NCI-H1105 treated with DMSO at 0.1 percent for 48 hours (cell line): ENCODE measurements around the gene OR7C1.
"Not testable (repeated sequence)": the region's sequence is repeated elsewhere in the genome, so short reads cannot be mapped to it uniquely, and the experiment has no call there.

Source experiments
- DNase-seq: peaks from one replicate; lab custom pipeline; 2025; lab: John Stamatoyannopoulos, UW

OR7C1 gene

DNA sequence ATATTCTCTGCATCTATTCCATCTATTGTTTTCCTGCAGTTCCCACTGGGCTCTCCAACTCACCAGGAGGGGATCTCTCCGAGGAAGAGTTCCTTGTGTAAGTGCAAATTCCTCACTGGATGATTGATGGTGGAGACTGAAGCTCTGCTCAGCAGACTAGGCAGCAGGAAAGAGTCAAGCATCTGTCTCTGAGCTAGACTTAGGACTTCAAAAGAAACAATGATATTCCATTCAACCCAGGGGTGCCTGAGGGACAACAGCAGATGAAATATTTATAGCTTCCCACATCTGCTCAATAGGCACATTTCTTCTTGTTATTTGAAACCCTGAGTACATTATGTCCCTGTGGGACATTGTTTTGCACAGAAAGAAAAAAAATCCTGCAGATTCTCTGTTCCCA lies at the start of gene OR7C1, which contains the start of gene OR7A5:
OR7C1 (minus strand) TSS at position 175 of the 400 bp plus-strand sequence. CDS start 35,049 bp downstream, outside the sequence.
OR7A5 (minus strand) TSS at position 175 of the 400 bp plus-strand sequence. CDS start 6,944 bp downstream, outside the sequence.
- DNase-seq = no peak

DNA sequence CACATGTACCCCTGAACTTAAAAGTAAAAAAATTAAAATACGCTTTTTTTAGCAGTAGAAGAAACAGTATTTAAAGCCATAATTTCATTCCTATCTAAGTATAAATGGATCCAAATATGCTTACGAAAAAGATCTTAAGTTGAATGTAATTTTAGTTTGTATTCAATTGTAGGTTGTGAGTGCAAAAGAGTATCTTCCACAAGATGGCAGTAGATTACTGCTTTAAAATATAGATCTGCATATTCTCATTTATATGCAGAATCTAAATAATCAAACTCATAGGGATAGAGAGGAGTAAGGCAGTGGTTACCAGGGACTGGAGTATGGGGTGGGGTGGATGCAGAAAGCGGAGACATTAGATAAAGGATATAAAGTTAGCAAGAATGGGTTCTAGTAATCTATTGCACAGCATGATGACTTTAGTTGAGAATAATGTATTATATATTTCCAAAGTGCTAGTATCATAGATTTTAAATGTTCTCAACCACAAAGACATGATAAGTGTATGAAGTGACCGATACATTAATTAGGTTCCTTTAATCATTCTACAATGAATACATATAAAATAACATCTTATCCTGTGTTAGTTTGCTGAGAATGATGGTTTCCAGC lies 36.7 kb upstream of the OR7C1 start:
- no peak for DNase-seq

DNA sequence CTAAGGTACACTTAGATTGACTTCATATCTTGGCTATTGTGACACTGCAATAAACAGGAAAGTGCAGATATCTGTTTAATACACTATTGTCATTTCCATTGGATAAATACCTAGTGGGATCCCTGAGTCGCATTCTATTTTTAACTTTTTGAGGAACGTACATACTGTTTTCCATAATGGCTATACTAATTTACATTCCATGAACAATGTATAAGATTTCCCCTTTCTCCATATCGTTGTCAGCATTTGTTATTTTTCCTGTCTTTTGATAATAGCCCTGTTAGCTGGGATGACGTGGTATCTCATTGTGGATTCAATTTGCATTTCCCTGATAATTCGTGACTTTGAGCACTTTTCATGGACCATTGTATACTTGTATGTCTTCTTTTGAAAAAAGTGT lies 33.5 kb upstream of the OR7C1 start:
- DNase-seq = no peak

DNA sequence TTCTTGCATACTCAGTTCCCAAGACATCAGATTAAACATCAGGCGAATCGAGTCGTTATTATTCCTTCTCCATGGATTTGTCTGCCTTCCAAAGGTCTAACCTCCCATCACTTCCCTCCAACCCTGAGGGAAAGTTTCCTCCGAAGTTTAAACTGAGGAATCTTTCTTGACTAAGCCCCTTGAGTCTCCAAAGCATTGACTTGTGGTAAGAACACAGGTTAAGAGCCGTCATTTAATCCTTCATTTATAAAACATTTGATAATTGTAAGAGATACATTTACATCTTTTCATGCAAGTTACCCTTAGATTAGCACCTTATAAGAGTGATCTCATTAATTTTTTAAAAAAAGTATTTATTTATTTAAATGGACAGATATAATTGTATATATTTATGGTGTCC lies 13.8 kb upstream of the OR7C1 start, which contains the start of gene OR7A10:
OR7A10 (minus strand) TSS at position 101 of the 400 bp plus-strand sequence. CDS start 7,045 bp downstream, outside the sequence.
- no peak for DNase-seq

DNA sequence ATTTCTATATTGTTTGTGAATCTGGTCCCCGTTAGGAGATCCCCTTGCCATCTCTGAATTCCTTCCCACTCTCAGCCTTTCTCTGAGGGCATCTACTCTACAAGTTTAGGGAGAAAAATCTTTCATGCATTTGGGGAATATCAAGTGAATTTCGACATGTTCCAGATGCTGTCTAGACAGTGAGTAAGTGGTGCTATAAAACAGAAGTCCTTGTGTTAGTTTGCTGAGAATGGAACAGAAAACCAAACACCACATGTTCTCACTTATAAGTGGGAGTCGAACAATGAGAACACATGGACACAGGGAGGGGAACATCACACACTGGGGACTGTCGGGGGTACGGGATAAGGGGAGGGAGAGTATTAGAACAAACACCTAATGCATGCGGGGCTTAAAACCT lies 8.6 kb upstream of the OR7C1 start:
- DNase-seq = no peak

DNA sequence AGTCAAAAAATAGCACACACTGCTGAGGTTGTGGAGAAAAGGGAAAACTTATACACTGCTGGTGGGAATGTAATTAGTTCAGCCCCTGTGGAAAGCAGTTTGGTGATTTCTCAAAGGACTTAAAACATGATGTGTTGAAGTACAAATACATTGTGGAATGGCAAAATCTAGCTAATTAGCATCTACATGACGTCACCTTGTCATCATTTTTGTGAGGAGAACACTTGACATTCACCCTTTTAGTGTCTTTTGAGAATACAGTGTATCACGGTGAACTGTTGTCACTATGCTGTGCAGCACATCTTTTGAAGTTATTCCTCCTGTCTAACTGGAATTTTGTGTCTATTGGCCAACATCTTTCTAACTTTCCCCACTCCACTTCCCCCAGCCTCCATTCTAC lies 8.2 kb upstream of the OR7C1 start:
- DNase-seq = no peak

DNA sequence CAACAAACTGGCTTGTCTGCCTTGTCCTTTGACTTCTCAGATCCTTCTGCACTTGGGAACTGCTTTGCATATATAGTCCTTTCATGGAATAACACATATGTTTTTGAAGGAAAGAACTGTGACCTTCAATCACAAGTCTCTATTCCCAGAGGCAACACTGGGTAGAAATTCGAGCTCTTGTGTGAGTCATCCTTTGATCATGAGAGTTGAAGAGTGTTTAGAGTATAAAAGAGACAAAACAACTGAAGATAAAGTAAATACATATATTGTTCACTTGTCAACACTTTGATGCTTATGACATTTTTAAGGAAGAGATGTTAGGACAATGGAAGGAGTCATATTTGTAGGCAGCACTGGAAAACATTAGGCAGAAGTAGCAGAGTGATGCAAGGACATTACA lies 5.2 kb upstream of the OR7C1 start:
- no peak for DNase-seq

DNA sequence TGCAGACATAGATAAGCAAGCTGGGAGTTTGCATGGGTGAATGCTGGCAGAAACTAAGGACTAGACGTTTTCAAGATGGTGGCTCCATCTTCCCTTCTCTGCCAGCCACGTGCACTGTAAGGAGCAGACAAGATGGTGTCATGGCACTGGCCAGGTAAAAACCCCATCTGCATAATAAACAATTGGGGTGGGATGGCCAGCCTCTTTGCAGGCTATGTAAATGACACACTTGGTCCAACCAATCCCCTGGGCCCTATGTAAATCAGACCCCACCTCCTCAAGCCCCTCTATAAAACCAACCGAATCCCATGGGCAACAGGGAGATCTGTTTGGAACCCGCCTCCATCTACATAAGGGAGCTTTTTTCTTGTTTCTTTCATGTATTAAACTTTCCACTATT lies 2.4 kb upstream of the OR7C1 start:
- no peak for DNase-seq

DNA sequence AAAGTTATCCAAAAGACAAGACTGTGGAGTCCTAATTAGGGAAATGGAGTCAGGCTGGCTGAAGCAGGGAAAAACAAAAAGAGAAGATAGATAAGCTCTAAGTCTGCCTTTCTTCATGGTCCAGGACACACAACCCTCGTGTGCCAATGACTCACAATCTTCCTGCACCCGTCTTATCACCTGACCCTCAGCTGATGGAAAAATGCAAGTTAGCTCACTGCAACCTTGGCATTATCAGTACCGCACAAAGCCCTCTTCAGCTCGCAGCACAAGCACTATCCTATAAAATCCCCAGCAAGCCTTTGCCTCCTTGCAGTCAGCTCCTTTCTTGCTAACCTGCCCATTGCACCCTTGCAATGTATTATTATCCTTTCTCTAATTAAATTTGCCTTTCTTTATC lies 4.3 kb downstream of the OR7C1 start:
- no peak for DNase-seq

DNA sequence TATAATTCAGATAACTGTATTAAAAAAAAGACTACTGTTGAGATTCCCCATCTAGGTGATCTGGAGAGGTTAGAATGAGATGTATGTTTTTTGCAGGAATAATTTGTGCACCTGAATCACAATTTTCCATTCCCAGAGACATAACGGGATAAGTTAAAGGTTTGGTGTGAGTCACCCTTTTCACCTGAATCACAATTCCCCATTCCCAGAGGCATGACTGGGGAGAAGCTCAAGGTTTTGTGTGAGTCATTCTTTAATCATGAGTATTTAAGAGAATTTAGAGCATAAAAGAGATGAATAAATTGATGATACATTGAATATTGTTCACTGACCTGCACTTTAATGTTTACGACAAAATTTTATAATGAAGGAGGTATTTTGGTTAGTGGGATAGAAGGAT lies 9.0 kb downstream of the OR7C1 start:
- DNase-seq = no peak

DNA sequence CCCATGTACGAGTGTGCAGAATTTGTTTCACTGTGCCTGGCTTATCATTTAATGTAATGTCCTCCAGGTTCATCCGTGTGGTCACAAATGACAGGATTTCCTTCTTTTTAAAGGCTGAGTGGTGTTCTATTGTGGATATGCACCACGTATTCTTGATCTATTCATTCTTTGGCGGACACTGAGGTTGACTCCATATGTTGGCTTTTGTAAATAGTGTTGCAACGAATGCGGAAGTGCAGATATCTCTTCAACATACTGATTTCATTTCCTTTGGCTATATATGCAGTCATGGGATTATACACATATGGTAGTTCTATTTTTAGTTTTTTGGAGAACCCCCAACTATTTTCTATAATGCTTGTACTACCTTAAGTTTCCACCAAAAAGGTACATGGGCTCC lies 13.0 kb downstream of the OR7C1 start:
- DNase-seq = no peak

DNA sequence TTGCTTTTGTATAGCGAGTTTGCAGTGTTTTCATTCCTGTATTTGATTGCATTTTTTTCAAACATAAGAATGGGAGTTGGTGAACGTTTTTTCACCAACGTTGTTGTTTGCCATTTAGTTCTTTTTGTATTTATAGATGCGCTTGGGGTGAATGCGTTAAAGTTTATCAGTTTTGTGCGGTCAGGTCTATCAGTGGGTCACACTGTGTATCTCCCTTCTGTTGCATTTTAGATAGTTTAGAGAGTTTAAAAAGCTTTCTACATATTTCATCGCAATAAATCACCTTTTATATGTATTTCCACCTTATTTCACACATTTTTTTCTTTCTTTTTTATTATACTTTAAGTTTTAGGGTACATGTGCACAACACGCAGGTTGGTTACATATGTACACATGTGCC lies 16.4 kb downstream of the OR7C1 start:
- DNase-seq = no peak

DNA sequence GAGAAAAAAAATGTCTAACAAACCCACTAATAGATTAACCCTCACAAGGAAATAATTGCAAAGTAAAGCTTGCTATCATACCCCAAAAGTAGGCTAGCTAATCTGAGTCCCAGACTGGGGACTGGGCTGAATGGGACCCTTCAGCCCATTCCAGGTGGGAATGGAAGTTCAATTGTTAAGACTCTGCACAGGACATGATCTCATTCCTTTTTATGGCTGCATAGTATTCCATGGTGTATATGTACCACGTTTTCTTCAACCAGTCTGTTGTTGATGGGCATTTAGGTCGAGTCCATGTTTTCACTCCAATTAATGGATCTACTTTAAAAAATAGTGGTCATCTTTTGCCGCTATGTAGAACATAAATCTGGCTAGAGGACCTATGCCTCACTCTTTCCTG lies 17.9 kb downstream of the OR7C1 start:
- DNase-seq = no peak

DNA sequence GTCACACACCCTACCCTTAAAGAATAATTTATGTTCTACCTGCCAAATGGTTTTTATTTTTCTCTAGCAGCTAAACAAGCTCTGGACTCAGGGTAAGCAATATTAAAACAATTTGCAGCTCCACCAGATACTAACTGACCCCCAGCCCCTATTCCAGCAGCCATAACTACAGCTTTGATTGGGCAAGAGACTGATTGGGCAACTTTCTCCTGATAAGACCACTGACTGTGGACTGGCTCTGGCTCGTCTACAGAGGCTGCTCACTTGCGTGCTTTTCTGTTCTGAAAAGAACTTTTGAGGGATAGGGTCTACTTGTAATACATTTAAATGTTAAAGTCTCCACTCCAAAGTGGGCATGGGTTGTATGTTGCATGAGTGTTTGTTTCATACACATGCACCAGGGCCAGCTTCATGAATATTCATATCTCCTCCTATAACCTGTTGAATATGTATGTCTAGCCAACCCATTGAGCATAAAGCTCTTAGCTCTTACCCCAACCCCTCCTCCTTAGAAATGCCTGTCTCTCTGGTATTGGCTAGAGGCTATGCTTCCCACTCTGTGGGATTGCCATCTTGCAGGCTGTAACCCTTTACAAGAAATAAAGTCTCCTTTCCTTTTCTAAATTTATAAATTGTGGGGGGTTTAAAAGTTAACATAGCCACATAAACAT lies 19.9 kb downstream of the OR7C1 start:
- no peak for DNase-seq

DNA sequence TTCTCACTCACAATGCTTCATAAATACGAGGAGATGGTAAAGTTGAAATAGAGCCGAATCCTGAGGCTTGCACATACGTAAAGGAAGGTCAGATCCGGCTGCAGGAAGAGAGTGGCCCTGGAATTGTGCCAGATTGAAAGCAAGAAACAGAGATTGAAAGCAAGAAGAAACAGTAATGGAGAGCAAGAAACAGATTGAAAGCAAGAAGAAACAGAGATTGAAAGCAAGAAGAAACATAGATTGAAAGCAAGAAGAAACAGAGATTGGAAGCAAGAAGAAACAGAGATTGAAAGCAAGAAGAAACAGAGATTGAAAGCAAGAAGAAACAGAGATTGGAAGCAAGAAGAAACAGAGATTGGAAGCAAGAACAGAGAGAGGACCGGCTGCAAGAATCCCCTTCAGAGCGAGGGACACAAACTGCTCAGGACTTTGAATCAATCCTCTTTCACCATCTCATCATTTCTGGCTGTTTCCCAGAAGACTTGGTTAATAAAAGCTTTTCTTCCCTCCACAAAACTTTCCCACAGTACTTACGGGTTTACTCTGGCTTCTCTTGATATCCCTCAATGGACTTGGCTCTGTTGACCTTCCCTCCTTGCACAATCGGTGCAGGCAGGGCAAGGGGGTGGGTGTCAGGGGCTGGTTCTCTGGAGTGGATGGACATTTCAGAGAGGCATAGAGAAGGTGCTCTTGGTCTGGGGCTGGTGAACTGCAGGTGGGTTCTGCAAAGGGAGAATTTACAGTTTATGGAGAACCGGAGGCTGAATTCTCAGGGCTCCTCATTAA lies 25.5 kb downstream of the OR7C1 start:
- DNase-seq = no peak

DNA sequence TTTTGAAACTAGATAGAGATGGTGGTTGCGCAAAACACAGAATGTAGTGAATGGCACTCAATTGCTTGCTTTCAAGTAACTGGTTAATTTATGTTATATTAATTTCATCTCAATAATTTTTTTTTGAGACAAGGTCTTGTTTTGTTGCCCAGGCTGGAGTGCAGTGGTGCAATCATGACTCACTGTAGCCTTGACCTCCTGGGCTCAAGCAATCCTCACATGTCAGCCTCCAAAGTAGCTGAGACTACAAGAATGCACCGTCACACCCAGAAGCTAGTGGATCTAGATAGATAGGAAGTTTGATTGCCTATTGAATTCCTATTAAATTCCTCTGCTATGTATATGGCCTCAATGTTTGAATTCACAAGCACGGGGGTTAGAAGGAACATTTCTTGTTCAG lies 30.2 kb downstream of the OR7C1 start:
- no peak for DNase-seq

DNA sequence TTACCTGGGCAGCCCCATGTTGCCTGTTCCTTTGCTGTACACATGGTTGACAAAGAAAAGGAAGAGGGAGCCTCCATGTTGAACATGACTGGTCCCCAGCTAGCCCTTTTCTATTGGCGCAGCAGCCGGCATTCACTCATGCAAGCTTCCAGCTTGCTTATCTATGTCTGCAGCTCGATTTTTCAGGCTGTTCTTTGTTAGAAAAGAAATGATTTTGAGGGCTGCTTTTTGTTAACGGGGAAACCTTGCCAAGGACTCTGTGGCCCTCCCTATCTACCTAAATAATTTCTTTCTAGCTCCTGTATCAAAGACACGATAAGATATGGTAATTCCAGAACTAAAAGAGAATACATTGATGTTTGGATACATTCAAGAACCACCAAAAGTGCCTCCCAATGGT lies 36.2 kb downstream of the OR7C1 start:
- DNase-seq = no peak

DNA sequence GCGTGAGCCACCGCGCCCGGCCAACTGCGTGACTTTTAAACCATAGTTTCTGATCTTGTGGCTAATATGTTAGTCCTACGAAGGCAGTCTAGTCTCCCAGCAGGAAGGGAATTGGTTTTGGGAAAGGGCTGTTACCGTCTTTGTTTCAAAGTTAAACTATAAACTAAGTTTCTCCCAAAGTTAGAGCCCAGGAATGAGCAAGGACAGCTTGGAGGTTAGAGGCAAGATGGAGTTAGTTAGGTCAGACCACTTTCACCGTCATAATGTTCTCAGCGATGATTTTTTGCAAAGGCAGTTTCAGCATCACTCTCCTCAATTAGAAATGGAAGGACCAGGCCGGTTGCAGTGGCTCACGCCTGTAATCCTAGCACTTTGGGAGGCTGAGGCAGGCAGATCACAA lies 39.0 kb downstream of the OR7C1 start:
- no peak for DNase-seq

DNA sequence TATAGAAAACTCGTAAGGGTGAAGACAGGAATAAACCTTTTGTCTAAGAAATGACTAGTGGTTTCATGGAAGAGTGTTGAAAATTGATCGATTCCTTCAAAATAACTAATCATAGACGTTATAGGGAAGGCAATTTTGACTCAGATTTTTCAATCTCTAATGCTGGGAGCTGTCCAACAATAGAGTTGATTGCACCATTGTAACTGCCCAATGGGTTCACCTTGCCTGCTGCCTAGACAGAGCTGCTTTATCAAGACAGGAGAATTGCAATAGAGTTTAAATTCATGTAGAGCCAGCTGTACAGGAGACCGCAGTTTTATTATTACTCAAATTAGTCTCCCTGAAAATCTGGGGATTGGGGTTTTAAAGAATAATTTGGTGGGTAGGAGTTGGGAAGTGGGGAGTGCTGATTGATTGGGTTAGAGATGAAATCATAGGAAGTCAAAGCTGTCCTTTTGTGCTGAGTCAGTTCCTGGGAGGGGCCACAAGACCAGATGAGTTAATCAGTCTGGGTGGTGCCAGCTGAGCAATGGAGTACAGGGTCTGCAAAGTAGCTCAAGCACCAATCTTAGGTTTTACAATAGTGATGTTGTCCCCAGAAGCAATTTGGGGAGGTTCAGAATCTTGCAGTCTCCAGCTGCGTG lies 39.8 kb downstream of the OR7C1 start:
- no peak for DNase-seq

DNA sequence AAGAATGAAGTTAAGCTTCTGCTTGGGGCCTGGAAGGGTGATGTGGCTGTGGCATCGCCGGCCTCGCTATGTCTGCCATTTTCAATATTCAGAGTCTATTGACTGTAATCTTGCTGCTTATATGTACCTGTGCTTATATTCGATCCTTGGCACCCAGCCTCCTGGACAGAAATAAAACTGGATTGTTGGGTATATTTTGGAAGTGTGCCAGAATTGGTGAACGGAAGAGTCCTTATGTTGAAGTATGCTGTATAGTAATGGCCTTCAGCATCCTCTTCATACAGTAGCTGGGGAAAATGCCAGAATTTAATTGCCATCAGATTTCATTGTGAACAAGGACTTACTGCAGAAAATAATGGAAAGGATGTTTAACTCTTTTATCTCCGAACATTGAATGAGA lies 42.7 kb downstream of the OR7C1 start:
- peak; percentile 81 for DNase-seq

DNA sequence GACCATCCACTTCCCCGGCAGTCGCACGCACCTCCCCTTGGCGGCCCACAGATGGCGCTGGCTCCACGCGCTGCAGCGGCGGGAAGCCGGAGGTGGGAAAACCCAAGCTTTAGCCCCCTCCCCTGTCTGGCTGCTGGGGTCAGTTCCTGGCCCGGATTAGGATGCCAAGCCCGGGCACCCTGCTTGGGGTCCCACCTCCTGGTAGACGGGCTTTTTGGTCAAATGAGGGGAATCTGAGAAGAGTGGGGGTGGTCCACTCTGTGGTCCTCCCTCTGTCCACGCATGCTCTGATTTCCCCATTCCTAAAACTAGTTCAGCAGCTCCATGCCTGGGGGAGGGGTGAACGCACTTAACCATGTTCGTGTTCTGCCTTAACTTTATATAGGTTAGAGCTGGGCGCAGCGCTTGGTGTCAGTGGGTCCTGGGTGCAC lies 48.5 kb downstream of the OR7C1 start:
- DNase-seq = no peak

DNA sequence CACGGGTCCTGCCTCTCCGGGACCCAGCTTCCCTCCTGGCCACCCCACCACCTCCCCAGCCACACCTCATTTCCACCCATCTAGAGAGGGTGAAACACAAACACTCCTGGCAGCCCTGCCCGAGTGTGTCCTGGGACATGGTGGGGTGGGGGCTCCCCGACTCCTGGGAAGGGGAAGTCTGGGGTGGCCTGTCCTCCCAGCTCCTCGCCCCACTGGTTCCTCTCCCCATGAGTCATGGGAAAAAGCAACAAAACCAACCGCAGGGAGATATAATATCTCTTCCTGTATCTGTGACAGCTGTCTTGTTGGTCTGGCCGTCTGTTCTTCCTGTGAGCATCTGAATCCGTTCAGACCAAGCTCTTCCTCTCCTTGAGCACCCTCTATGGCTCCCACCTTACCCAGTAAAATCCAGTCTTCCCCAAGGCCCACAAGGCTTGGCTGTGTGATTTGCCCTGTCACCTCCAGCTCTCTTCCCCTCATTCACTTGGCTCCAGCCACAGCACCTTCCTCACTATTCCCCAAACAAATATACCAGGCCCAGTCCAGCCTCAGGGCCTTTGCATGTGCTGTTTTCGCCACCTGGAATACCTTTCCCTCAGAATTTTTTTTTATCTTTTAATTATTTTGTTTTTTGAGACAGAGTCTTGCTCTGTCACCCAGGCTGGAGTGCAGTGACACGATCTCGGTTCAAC lies 49.7 kb downstream of the OR7C1 start:
- DNase-seq = not testable (repeated sequence)
